ENCODE measurements around the gene TNS3.

DNA sequence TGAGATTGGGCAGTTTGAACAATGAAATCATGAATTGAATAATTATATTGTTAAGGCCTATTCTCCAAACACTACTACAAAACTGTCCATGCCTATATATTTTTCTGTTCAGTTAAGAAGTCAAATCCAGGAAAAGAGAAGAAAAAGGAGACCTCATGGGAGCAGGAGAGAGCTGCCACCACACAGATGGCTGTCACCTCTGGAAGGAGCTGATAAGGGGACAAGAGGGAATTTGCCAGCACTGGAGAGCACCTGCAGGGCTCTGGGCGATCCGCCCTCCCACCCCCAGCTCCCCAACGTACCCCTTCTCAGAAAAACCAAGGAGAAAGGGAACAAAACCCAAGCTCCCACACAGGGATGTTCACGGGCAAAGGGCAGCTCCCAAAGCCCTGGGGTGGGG lies 227.8 kb downstream of the TNS3 start:
- TF ChIP-seq CTCF (IDR thresholded peaks at IDR 0.05; ENCODE audit: low read depth, low read length) (no peak), MAX (IDR thresholded peaks at IDR 0.05; ENCODE audit: low read depth, low read length) (no peak), POLR2A (IDR thresholded peaks at IDR 0.05; ENCODE audit: extremely low read depth, insufficient read length) (no peak)
